ENCODE results near the gene SLC9A9. TPM values are rescaled to one million over a fixed set of nuclear protein-coding genes. Genes with fewer than 3 reads are reported as not detected.

Gene SLC9A9
- total and polyA plus RNA-seq, 10 donors, result 10.8 to 58.2 (median 44.7) TPM

GRCh38 chr3:143812481-143812880 lies 35.8 kb downstream of the SLC9A9 start:
- 38 to 76% (median 50%) methylated on average over 3 of the region's 3 CpGs for WGBS, 5 donors
- TF ChIP-seq POLR2AphosphoS5 (IDR thresholded peaks at IDR 0.05) (no peak), POLR2A (IDR thresholded peaks at IDR 0.05) (no peak), CTCF (IDR thresholded peaks at IDR 0.05 in 8 of 11, conservative IDR thresholded peaks at IDR 0.05 in 3 of 11) (no peak)
- H3K27ac ChIP-seq, result peak overlapping the region in 1 of 8 donors; percentile 19
- intact Hi-C loops (cut with DNase I; ENCODE audit: low total_unique reads), result no loop called here
- no peak overlapping the region for H3K4me3 ChIP-seq
- DNase-seq, result no peak
- H3K36me3 ChIP-seq, result peaks cover 0 to 3% (median 0%) of the 10 kb centered on the region in 6 donors
- H3K27me3 ChIP-seq (replicated peaks in 1 of 7), result no peaks in the 10 kb centered on the region
- H3K9me3 ChIP-seq, result no peaks in the 10 kb centered on the region
- peaks cover 8 to 70% (median 41%) of the 10 kb centered on the region in 6 donors for H3K4me1 ChIP-seq

GRCh38 chr3:143811602-143812001 lies 36.7 kb downstream of the SLC9A9 start:
- TF ChIP-seq POLR2A (IDR thresholded peaks at IDR 0.05), result no peak
- TF ChIP-seq CTCF (IDR thresholded peaks at IDR 0.05 in 8 of 11, conservative IDR thresholded peaks at IDR 0.05 in 3 of 11), result no peak
- TF ChIP-seq POLR2AphosphoS5 (IDR thresholded peaks at IDR 0.05), result no peak
- 72 to 93% (median 84%) methylated on average over 8 of the region's 8 CpGs for WGBS, 5 donors
- no peaks in the 10 kb centered on the region for H3K27me3 ChIP-seq (replicated peaks in 1 of 7)
- no peaks in the 10 kb centered on the region for H3K9me3 ChIP-seq
- peaks cover 0 to 6% (median 0%) of the 10 kb centered on the region in 6 donors for H3K36me3 ChIP-seq
- peaks cover 8 to 72% (median 41%) of the 10 kb centered on the region in 6 donors for H3K4me1 ChIP-seq
- H3K4me3 ChIP-seq, result no peak overlapping the region
- intact Hi-C loops (cut with DNase I; ENCODE audit: low total_unique reads), result no loop called here
- DNase-seq, result no peak
- H3K27ac ChIP-seq, result peak overlapping the region in 2 of 8 donors; percentile 19 to 33

GRCh38 chr3:143810953-143811265 lies 37.4 kb downstream of the SLC9A9 start:
- intact Hi-C loops (cut with DNase I; ENCODE audit: low total_unique reads), result no loop called here
- DNase-seq, result no peak
- Histone ChIP-seq H3K36me3 (peaks cover 0 to 6% (median 0%) of the 10 kb centered on the region in 6 donors), H3K27me3 (replicated peaks in 1 of 7) (no peaks in the 10 kb centered on the region), H3K27ac (peak overlapping the region in 2 of 8 donors; percentile 19 to 33), H3K4me1 (peaks cover 8 to 79% (median 44%) of the 10 kb centered on the region in 6 donors), H3K9me3 (no peaks in the 10 kb centered on the region), H3K4me3 (no peak overlapping the region)
- no peak for TF ChIP-seq POLR2A (IDR thresholded peaks at IDR 0.05)
- TF ChIP-seq CTCF (IDR thresholded peaks at IDR 0.05 in 8 of 11, conservative IDR thresholded peaks at IDR 0.05 in 3 of 11), result no peak
- no peak for TF ChIP-seq POLR2AphosphoS5 (IDR thresholded peaks at IDR 0.05)
- WGBS, 5 donors, result 29 to 52% (median 33%) methylated on average over 2 of the region's 2 CpGs

- H3K4me1 ChIP-seq, result peaks cover 8 to 83% (median 44%) of the 10 kb centered on the region in 6 donors
- DNase-seq, result no peak
Measured at GRCh38 chr3:143810166-143810952, 37.9 kb downstream of the SLC9A9 start.

More at GRCh38 chr3:143810166-143810952, 37.9 kb downstream of the SLC9A9 start:
- TF ChIP-seq CTCF (IDR thresholded peaks at IDR 0.05 in 8 of 11, conservative IDR thresholded peaks at IDR 0.05 in 3 of 11), result no peak
- TF ChIP-seq POLR2A (IDR thresholded peaks at IDR 0.05), result no peak
- TF ChIP-seq POLR2AphosphoS5 (IDR thresholded peaks at IDR 0.05), result no peak
- no peaks in the 10 kb centered on the region for H3K9me3 ChIP-seq
- intact Hi-C loops (cut with DNase I; ENCODE audit: low total_unique reads), result no loop called here
- no peak overlapping the region for H3K27ac ChIP-seq
- WGBS, 5 donors, result 84 to 89% (median 87%) methylated on average over 2 of the region's 2 CpGs
- H3K36me3 ChIP-seq, result peaks cover 0 to 6% (median 0%) of the 10 kb centered on the region in 6 donors
- no peaks in the 10 kb centered on the region for H3K27me3 ChIP-seq (replicated peaks in 1 of 7)
- no peak overlapping the region for H3K4me3 ChIP-seq
